Transverse colon (tissue), 4 donors: Measurements from ENCODE around the gene ISL1. TPM values are rescaled to one million over a fixed set of nuclear protein-coding genes. Genes with fewer than 3 reads are reported as not detected.

Experiments
- DNase-seq: peaks from one replicate; pipeline ENCODE4 v3.0.0-alpha.2; 2019
- H3K27ac ChIP-seq, 4 donors: fragments of 200-600 bp; sonication (generic); 2 replicates each; pipeline ENCODE4 v1.5.1; 2016 to 2018; ENCODE audit warnings: inconsistent platforms in 4 of 4
- H3K27me3 ChIP-seq: fragments of 200-600 bp; sonication (generic); 2 replicates; pipeline ENCODE4 v1.5.1; 2017; ENCODE audit warnings: inconsistent platforms
- H3K36me3 ChIP-seq, 4 donors: fragments of 200-600 bp; sonication (generic); 2 replicates each; pipeline ENCODE4 v1.5.1; 2017 to 2019; ENCODE audit warnings: inconsistent platforms in 4 of 4
- H3K4me1 ChIP-seq, 4 donors: fragments of 200-600 bp; sonication (generic); 2 replicates each; pipeline ENCODE4 v1.5.1; 2017 to 2020; ENCODE audit warnings: inconsistent platforms in 4 of 4
- H3K4me3 ChIP-seq, 4 donors: fragments of 200-600 bp; sonication (generic); 1 replicate in 1 of 4; 2 replicates in 3 of 4; pipeline versions ENCODE4 v1.5.1 to v1.6.1; 2017 to 2019; ENCODE audit warnings: inconsistent platforms in 4 of 4
- H3K9me3 ChIP-seq, 2 donors: fragments of 200-600 bp; sonication (generic); 2 replicates each; pipeline ENCODE4 v1.5.1; 2017 to 2019; ENCODE audit warnings: inconsistent platforms in 2 of 2
- EP300 ChIP-seq: sonication (generic); formaldehyde crosslinking; IDR thresholded peaks from one replicate; pipeline ENCODE4 v1.6.1; 2017; ENCODE audit warnings: antibody characterized with exemption, low read depth
- POLR2A ChIP-seq: fragments of 450-650 bp; IDR thresholded peaks from one replicate; pipeline ENCODE4 v1.6.1; 2016; ENCODE audit warnings: antibody characterized with exemption, mild to moderate bottlenecking, moderate library complexity
- POLR2AphosphoS5 ChIP-seq, 3 donors: sonication (generic); formaldehyde crosslinking; IDR thresholded peaks; one replicate each; pipeline ENCODE4 v1.6.1; 2016; ENCODE audit warnings: antibody characterized with exemption in 3 of 3
- WGBS, 2 donors: methylation state at CpG; one replicate each; pipeline ENCODE4 v1.1.5; 2018; ENCODE audit warnings: low coverage in 1 of 2; 5-methylcytosine and 5-hydroxymethylcytosine counted together
- in situ Hi-C, 4 donors: fragments of 200-750 bp; cut with MboI; loops; one replicate each; pipeline versions ENCODE4 v1.15.0 to v1.15.1; 2017; ENCODE audit warnings: low sequenced_read_pairs in 3 of 4, low pct_ligation_motif_present in 1 of 4, low pct_unique_long_range_greater_than_20kb in 1 of 4
- intact Hi-C: fragments of 100-400 bp; cut with DNase I; formaldehyde crosslinking; loops from one replicate; pipeline ENCODE4 v1.15.1; 2023; ENCODE audit warnings: low total_unique reads
- total RNA-seq, 4 donors: library from RNA; depleted of rRNA; stranded (reverse); fragments of >200 nt; gene quantifications; one replicate each; pipeline ENCODE4 v1.1.0, GENCODE V29; 2016
- TF ChIP-seq, protein P1 (sequence below), 5 experiments: fragments of 200-600 bp in 3 of 5; fragments of 450-650 bp in 2 of 5; sonication (generic) in 3 of 5; IDR thresholded peaks; 1 replicate in 2 of 5; 2 replicates in 3 of 5; pipeline ENCODE4 v1.5.1; 2016 to 2017; ENCODE audit warnings: antibody characterized with exemption in 5 of 5, inconsistent platforms in 3 of 5, mild to moderate bottlenecking in 2 of 5, moderate library complexity in 1 of 5

The ISL1 gene
- under 1 TPM in 2 of 4 donors, not detected in 2; 0.41 to 0.48 TPM for total RNA-seq

DNA sequence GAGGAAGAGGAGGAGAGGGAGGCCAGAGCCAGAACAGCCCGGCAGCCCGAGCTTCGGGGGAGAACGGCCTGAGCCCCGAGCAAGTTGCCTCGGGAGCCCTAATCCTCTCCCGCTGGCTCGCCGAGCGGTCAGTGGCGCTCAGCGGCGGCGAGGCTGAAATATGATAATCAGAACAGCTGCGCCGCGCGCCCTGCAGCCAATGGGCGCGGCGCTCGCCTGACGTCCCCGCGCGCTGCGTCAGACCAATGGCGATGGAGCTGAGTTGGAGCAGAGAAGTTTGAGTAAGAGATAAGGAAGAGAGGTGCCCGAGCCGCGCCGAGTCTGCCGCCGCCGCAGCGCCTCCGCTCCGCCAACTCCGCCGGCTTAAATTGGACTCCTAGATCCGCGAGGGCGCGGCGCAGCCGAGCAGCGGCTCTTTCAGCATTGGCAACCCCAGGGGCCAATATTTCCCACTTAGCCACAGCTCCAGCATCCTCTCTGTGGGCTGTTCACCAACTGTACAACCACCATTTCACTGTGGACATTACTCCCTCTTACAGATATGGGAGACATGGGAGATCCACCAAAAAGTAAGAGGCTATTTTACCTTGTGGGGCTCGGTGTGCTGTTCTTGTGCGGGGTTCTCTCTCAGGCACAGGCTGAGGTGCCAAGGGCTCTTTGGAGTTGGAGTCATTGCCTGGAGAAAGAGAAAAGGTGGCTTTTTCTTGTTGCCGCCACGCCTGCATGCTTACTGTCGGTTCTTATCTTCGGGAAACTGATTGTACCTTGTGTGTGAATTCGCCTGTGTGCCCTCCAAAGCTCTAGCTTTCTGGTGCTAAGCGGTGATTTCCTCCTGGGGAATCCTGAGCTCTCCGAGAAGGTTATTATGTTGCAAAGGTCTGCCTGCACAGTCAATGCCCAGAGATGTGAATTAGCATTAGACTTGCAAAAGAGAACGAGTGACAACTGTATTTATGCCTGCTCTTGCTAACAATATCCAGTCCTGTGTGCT is at the start of gene ISL1:
ISL1 (plus strand) TSS at position 318 of the 991 bp plus-strand sequence; CDS start at position 542, 224 bp downstream.
- WGBS, 2 donors: 0 to 12% methylated on average over 2 to 53 of the region's 57 CpGs
- Histone ChIP-seq H3K27me3 (peaks cover 100% of the 10 kb centered on the region), H3K4me3 (peak within 1 kb of the TSS in 3 of 4 donors; percentile 25 to 46 (median 37)), H3K4me1 (peaks cover 0 to 14% (median 8%) of the 10 kb centered on the region in 4 donors), H3K27ac (peak within 1 kb of the TSS; percentile 15 to 61 (median 36)), H3K9me3 (no peaks in the 10 kb centered on the region), H3K36me3 (no peaks in the 10 kb centered on the region)
- intact Hi-C loops: no loop called here
- in situ Hi-C loops: no loop called here
- DNase-seq: peak; percentile 63
- TF ChIP-seq POLR2AphosphoS5 (IDR thresholded peaks at IDR 0.05): peak; percentile 31 to 78 (median 71)
- TF ChIP-seq, protein P1, sequence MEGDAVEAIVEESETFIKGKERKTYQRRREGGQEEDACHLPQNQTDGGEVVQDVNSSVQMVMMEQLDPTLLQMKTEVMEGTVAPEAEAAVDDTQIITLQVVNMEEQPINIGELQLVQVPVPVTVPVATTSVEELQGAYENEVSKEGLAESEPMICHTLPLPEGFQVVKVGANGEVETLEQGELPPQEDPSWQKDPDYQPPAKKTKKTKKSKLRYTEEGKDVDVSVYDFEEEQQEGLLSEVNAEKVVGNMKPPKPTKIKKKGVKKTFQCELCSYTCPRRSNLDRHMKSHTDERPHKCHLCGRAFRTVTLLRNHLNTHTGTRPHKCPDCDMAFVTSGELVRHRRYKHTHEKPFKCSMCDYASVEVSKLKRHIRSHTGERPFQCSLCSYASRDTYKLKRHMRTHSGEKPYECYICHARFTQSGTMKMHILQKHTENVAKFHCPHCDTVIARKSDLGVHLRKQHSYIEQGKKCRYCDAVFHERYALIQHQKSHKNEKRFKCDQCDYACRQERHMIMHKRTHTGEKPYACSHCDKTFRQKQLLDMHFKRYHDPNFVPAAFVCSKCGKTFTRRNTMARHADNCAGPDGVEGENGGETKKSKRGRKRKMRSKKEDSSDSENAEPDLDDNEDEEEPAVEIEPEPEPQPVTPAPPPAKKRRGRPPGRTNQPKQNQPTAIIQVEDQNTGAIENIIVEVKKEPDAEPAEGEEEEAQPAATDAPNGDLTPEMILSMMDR (IDR thresholded peaks at IDR 0.05): no peak
- TF ChIP-seq EP300: no peak
- TF ChIP-seq POLR2A: peak; percentile 55

DNA sequence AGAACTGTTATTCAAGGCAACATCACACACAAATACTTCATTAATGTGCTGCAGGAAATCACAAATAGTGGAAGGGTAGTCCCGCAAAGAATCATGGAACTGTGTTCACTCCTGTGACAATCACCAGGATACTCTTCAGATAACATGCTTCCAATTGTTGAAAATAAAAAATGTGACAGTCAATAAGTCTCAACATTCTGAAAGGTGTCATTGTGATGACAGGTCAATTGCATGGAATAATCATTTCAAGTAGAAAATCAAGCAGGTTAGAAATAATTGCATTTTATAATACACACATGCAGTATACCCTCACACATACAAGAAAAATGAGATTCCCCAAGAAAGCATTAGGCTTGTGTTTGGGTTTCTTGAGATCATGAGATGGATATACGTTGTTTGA is 46.4 kb upstream of the ISL1 start:
- Histone ChIP-seq H3K36me3 (no peaks in the 10 kb centered on the region), H3K27me3 (no peaks in the 10 kb centered on the region), H3K4me3 (no peak overlapping the region), H3K9me3 (no peaks in the 10 kb centered on the region), H3K27ac (no peak overlapping the region), H3K4me1 (no peaks in the 10 kb centered on the region)
- intact Hi-C loops: no loop called here
- TF ChIP-seq POLR2AphosphoS5 (IDR thresholded peaks at IDR 0.05) (no peak), EP300 (no peak)
- TF ChIP-seq, protein P1 (IDR thresholded peaks at IDR 0.05): no peak
- in situ Hi-C loops: no loop called here
- no peak for DNase-seq
- 74 to 83% methylated on average over 2 of the region's 2 CpGs for WGBS, 2 donors

DNA sequence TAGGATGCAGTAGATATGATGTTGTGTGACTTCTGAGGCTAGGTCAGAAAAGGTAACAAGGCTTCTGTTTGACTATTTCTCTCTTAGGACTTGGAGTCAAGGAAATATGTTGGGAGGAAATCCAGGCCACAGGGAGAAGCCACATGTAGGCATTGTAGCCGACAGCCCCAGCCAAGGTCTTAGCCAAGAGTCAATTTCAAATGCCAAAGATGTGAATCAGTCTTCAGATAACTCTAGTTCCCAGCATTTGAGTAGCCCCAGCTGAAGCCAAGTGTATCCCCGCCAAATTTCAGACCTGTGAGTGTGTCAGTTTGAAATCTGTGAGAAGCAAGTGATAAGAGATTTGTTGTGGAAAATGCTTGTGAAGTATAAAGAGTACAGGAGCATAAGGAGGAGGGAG is 38.1 kb upstream of the ISL1 start:
- H3K4me3 ChIP-seq: no peak overlapping the region
- H3K27me3 ChIP-seq: no peaks in the 10 kb centered on the region
- H3K27ac ChIP-seq: no peak overlapping the region
- intact Hi-C loops: no loop called here
- no peaks in the 10 kb centered on the region for H3K9me3 ChIP-seq
- 60 to 80% methylated on average over 1 to 2 of the region's 2 CpGs for WGBS, 2 donors
- no peaks in the 10 kb centered on the region for H3K4me1 ChIP-seq
- H3K36me3 ChIP-seq: no peaks in the 10 kb centered on the region
- in situ Hi-C loops: no loop called here
- no peak for DNase-seq
- TF ChIP-seq, protein P1 (IDR thresholded peaks at IDR 0.05): no peak
- no peak for TF ChIP-seq POLR2A
- TF ChIP-seq POLR2AphosphoS5 (IDR thresholded peaks at IDR 0.05): no peak
- no peak for TF ChIP-seq EP300

DNA sequence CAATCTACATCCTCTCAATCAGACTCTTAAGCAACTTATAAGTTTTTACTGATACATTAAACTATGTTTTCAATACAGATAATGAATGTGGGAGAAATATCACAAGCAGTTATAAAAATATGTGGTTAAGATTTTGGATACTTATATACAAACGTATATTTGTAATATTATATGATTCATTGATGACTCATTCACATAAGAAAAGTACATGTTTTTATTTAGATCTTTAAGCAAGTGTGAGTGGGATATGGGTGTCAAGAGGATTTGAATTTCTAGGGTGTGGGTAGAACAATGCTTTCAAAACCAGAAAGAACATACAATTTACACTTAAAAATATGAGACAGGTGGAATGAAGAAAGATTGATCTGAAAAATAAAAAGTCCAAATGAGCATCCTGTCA is 36.1 kb upstream of the ISL1 start:
- intact Hi-C loops (no loop called here), in situ Hi-C loops (no loop called here)
- Histone ChIP-seq H3K9me3 (no peaks in the 10 kb centered on the region), H3K27me3 (no peaks in the 10 kb centered on the region), H3K36me3 (no peaks in the 10 kb centered on the region), H3K4me3 (no peak overlapping the region), H3K4me1 (no peaks in the 10 kb centered on the region), H3K27ac (no peak overlapping the region)
- TF ChIP-seq EP300 (no peak), POLR2AphosphoS5 (IDR thresholded peaks at IDR 0.05) (no peak), POLR2A (no peak)
- TF ChIP-seq, protein P1 (IDR thresholded peaks at IDR 0.05): no peak
- WGBS, 2 donors: 57 to 67% methylated on average over 1 of the region's 1 CpG
- DNase-seq: no peak
